IMR-90 (cell line): Measurements from ENCODE around the gene AHCYL2. TPM values are rescaled to one million over a fixed set of nuclear protein-coding genes. Genes with fewer than 3 reads are reported as not detected.

ENCODE experiments used
- ATAC-seq: fragments of 200-7000 bp; cut with Tn5 transposase; 2 replicates; pipeline ENCODE4 v1.9.1; 2020; ENCODE audit warnings: low read depth, mild to moderate bottlenecking, moderate library complexity
- BruUV-seq: library from RNA; stranded (reverse); fragments of 400-500 nt; replicated peaks from 2 replicates; lab custom pipeline; 2021; lab: Mats Ljungman, UMichigan
- CTCF ChIA-PET: fragments of 300-600 bp; formaldehyde crosslinking; extraction: SDS; loops from one replicate; lab custom pipeline; 2021; ENCODE audit warnings: antibody characterized with exemption; lab: Yijun Ruan, JAX
- POLR2A ChIA-PET: fragments of 300-600 bp; sonication (Branson Sonifier 250); formaldehyde crosslinking; loops from one replicate; lab custom pipeline; 2022; ENCODE audit warnings: antibody characterized with exemption; ENCODE audit not compliant: unreplicated experiment; lab: Charles Lee
- DNase-seq: peaks from one replicate; pipeline ENCODE4 v3.0.0; 2013
- H2AFZ ChIP-seq: replicated peaks from 2 replicates; pipeline ENCODE3; 2013; ENCODE audit warnings: low read length, mild to moderate bottlenecking; ENCODE audit not compliant: poor library complexity
- H2AK5ac ChIP-seq: 2 replicates; pipeline ENCODE4 v1.6.1; 2013; ENCODE audit warnings: low read depth, low read length, inconsistent platforms
- H2AK9ac ChIP-seq: replicated peaks from 2 replicates; pipeline ENCODE3; 2013; ENCODE audit warnings: mild to moderate bottlenecking, low read depth, low read length, moderate library complexity; ENCODE audit not compliant: poor library complexity
- H2BK120ac ChIP-seq: 2 replicates; pipeline ENCODE4 v1.6.1; 2013; ENCODE audit warnings: low read depth, low read length, inconsistent platforms
- H2BK15ac ChIP-seq: 3 replicates; pipeline ENCODE4 v1.6.1; 2013; ENCODE audit warnings: low read depth, low read length, inconsistent platforms
- H2BK20ac ChIP-seq: 2 replicates; pipeline ENCODE4 v1.6.1; 2013; ENCODE audit warnings: low read depth, mild to moderate bottlenecking, inconsistent platforms, low read length, moderate library complexity
- H2BK5ac ChIP-seq: 2 replicates; pipeline ENCODE4 v1.6.1; 2013; ENCODE audit warnings: mild to moderate bottlenecking, low read depth, low read length, inconsistent platforms; ENCODE audit not compliant: poor library complexity, severe bottlenecking
- H3K14ac ChIP-seq: replicated peaks from 2 replicates; pipeline ENCODE4 v1.6.1; 2013; ENCODE audit warnings: low read depth, low read length, inconsistent platforms
- H3K18ac ChIP-seq: 2 replicates; pipeline ENCODE4 v1.6.1; 2013; ENCODE audit warnings: low read depth, low read length, control low read depth
- H3K23ac ChIP-seq: 2 replicates; pipeline ENCODE4 v1.6.1; 2013; ENCODE audit warnings: low read depth, low read length, inconsistent platforms
- H3K27ac ChIP-seq: 2 replicates; pipeline ENCODE4 v1.5.1; 2013; ENCODE audit warnings: mild to moderate bottlenecking, control low read depth, low read length; ENCODE audit not compliant: insufficient read depth
- H3K27me3 ChIP-seq: 2 replicates; pipeline ENCODE4 v1.6.1; 2013; ENCODE audit warnings: low read length; ENCODE audit not compliant: control insufficient read depth, insufficient read depth
- H3K36me3 ChIP-seq: 2 replicates; pipeline ENCODE4 v1.6.1; 2013; ENCODE audit warnings: low read length, mixed read lengths; ENCODE audit not compliant: control insufficient read depth, insufficient read depth
- H3K4ac ChIP-seq: 2 replicates; pipeline ENCODE4 v1.6.1; 2013; ENCODE audit warnings: low read depth, low read length, inconsistent platforms
- H3K4me1 ChIP-seq: 2 replicates; pipeline ENCODE4 v1.6.1; 2013; ENCODE audit warnings: low read length, mixed read lengths; ENCODE audit not compliant: control insufficient read depth, insufficient read depth
- H3K4me2 ChIP-seq: 2 replicates; pipeline ENCODE4 v1.6.1; 2013; ENCODE audit warnings: low read depth, mild to moderate bottlenecking, control low read depth, low read length, moderate library complexity
- H3K4me3 ChIP-seq: 2 replicates; pipeline ENCODE4 v1.5.1; 2013; ENCODE audit warnings: low read depth, mild to moderate bottlenecking, control low read depth, low read length, moderate library complexity; ENCODE audit not compliant: insufficient read depth
- H3K56ac ChIP-seq: 2 replicates; pipeline ENCODE4 v1.6.1; 2013; ENCODE audit warnings: low read length, inconsistent platforms; ENCODE audit not compliant: insufficient read depth; ENCODE audit errors: extremely low read depth
- H3K79me1 ChIP-seq, 2 experiments: 2 replicates each; pipeline ENCODE4 v1.6.1; 2013; ENCODE audit warnings: low read length in 2 of 2, inconsistent platforms in 1 of 2, low read depth in 1 of 2
- H3K9ac ChIP-seq: 2 replicates; pipeline ENCODE4 v1.6.1; 2013; ENCODE audit warnings: low read depth, low read length, control low read depth
- H3K9me1 ChIP-seq: 2 replicates; pipeline ENCODE4 v1.6.1; 2013; ENCODE audit warnings: low read length, inconsistent platforms; ENCODE audit not compliant: insufficient read depth
- H3K9me3 ChIP-seq: 2 replicates; pipeline ENCODE4 v1.6.1; 2013; ENCODE audit warnings: low read length; ENCODE audit not compliant: control insufficient read depth, insufficient read depth
- H4K20me1 ChIP-seq: 2 replicates; pipeline ENCODE4 v1.6.1; 2013; ENCODE audit warnings: low read length, inconsistent platforms; ENCODE audit not compliant: insufficient read depth
- H4K5ac ChIP-seq: 2 replicates; pipeline ENCODE4 v1.6.1; 2013; ENCODE audit warnings: mild to moderate bottlenecking, low read depth, low read length, control low read depth
- H4K8ac ChIP-seq, 2 experiments: 2 replicates each; pipeline ENCODE4 v1.6.1; 2013; ENCODE audit warnings: low read depth in 2 of 2, low read length in 2 of 2, control low read depth in 1 of 2, inconsistent platforms in 1 of 2
- H4K91ac ChIP-seq: 2 replicates; pipeline ENCODE4 v1.6.1; 2013; ENCODE audit warnings: low read depth, low read length, inconsistent platforms; ENCODE audit not compliant: insufficient read depth
- FOS ChIP-seq: fragments of 150-350 bp; IDR thresholded peaks from 2 replicates; pipeline ENCODE4 v1.6.1; 2016; ENCODE audit warnings: low read depth, low read length
- MXI1 ChIP-seq: IDR thresholded peaks from 2 replicates; pipeline ENCODE4 v1.6.1; 2012; ENCODE audit warnings: low read depth, mild to moderate bottlenecking, low read length, moderate library complexity, borderline replicate concordance
- NFE2L2 ChIP-seq: fragments of 150-350 bp; IDR thresholded peaks from 2 replicates; pipeline ENCODE4 v1.6.1; 2016; ENCODE audit warnings: low read depth, mild to moderate bottlenecking, low read length
- POLR2A ChIP-seq: IDR thresholded peaks from 2 replicates; pipeline ENCODE4 v1.6.1; 2012; ENCODE audit warnings: mild to moderate bottlenecking, low read depth, low read length
- RCOR1 ChIP-seq: IDR thresholded peaks from 2 replicates; pipeline ENCODE4 v1.6.1; 2012; ENCODE audit warnings: mild to moderate bottlenecking, low read length, improper control_type of control experiment; ENCODE audit not compliant: insufficient replicate concordance
- RFX5 ChIP-seq: IDR thresholded peaks from 2 replicates; pipeline ENCODE4 v1.8.0; 2012; ENCODE audit warnings: low read depth, mild to moderate bottlenecking, low read length, moderate library complexity
- WGBS, 2 experiments: methylation state at CpG; one replicate each; pipeline versions ENCODE4 v1.1.5 to v1.1.7; 2013; ENCODE audit warnings: missing lambda C conversion rate in 2 of 2; ENCODE audit not compliant: insufficient read length in 1 of 2; ENCODE audit errors: extremely low coverage in 2 of 2; 5-methylcytosine and 5-hydroxymethylcytosine counted together
- dilution Hi-C: fragments of 300-500 bp; cut with HindIII; formaldehyde crosslinking; loops from one replicate; pipeline ENCODE4 v1.14.3; 2018; ENCODE audit warnings: low sequenced_read_pairs; ENCODE audit not compliant: unreplicated experiment
- in situ Hi-C: fragments of 300-500 bp; cut with MboI; formaldehyde crosslinking; loops from 3 replicates; pipeline ENCODE4 v1.14.3; 2019; ENCODE audit warnings: low sequenced_read_pairs, inconsistent platforms, mixed read lengths
- intact Hi-C: fragments of 100-400 bp; cut with micrococcal nuclease; formaldehyde crosslinking; loops from 2 replicates; pipeline ENCODE4 v1.10.0; 2022
- polyA plus RNA-seq, 3 experiments: library from polyadenylated mRNA; depleted of rRNA; stranded (reverse); fragments of >200 nt; gene quantifications; 2 replicates each; pipeline ENCODE4 v1.2.3, GENCODE V29; 2012; ENCODE audit warnings: low replicate concordance in 1 of 3
- total RNA-seq: library from RNA; depleted of rRNA; stranded (reverse); fragments of >200 nt; gene quantifications from 2 replicates; pipeline ENCODE4 v1.2.3, GENCODE V29; 2012
- TF ChIP-seq, protein P1 (sequence below): conservative IDR thresholded peaks from 2 replicates; pipeline ENCODE4 v1.5.1; 2012; ENCODE audit warnings: mild to moderate bottlenecking, low read depth, low read length, improper control_type of control experiment

AHCYL2 gene
- total and polyA plus RNA-seq, 2 of the 4 experiments (the other 2 are of a cell fraction): 5.7 to 7.6 TPM

GRCh38 chr7:129375141-129375938 is 150.5 kb downstream of the AHCYL2 start:
- Histone ChIP-seq H3K27me3 (no peaks in the 10 kb centered on the region), H2BK5ac (no peak overlapping the region), H3K9me1 (0 out of 2 replicates have a peak, but pooled peaks cover 2% of the 10 kb centered on the region), H3K27ac (no peak overlapping the region), H3K23ac (no peak overlapping the region), H3K18ac (no peak overlapping the region), H3K36me3 (0 out of 2 replicates have a peak, but pooled peaks cover 1% of the 10 kb centered on the region), H3K14ac (no peak overlapping the region), H2BK120ac (no peak overlapping the region), H4K5ac (no peak overlapping the region), H3K4me3 (no peak overlapping the region), H3K4me1 (peaks cover 3% of the 10 kb centered on the region; the same call in 1 of the 2 replicates), H3K9ac (no peak overlapping the region), H2AK5ac (no peak overlapping the region; the same call in 1 of the 2 replicates), H3K9me3 (no peaks in the 10 kb centered on the region), H2AFZ (no peak overlapping the region), H4K91ac (no peak overlapping the region), H3K56ac (no peak overlapping the region), H2BK15ac (no peak overlapping the region), H2AK9ac (no peak overlapping the region), H2BK20ac (no peak overlapping the region), H4K20me1 (no peaks in the 10 kb centered on the region), H3K4ac (no peak overlapping the region), H3K4me2 (no peak overlapping the region), H4K8ac (no peak overlapping the region), H3K79me1 (no peaks in the 10 kb centered on the region)
- ChIA-PET CTCF (interaction anchor here (0.6 to 1.1 kb wide), 3 partner anchors 10 to 1479 kb away, joined by 3 to 4 read pairs (median 4); no protein-coding TSS in a partner anchor), POLR2A (no interaction called here)
- dilution Hi-C loops (no loop called here), in situ Hi-C loops (no loop called here), intact Hi-C loops (no loop called here)
- no TSS peak for BruUV-seq
- ATAC-seq (no peak), DNase-seq (no peak)
- TF ChIP-seq MXI1: no peak
- no peak for TF ChIP-seq RFX5
- no peak for TF ChIP-seq POLR2A
- TF ChIP-seq, protein P1, sequence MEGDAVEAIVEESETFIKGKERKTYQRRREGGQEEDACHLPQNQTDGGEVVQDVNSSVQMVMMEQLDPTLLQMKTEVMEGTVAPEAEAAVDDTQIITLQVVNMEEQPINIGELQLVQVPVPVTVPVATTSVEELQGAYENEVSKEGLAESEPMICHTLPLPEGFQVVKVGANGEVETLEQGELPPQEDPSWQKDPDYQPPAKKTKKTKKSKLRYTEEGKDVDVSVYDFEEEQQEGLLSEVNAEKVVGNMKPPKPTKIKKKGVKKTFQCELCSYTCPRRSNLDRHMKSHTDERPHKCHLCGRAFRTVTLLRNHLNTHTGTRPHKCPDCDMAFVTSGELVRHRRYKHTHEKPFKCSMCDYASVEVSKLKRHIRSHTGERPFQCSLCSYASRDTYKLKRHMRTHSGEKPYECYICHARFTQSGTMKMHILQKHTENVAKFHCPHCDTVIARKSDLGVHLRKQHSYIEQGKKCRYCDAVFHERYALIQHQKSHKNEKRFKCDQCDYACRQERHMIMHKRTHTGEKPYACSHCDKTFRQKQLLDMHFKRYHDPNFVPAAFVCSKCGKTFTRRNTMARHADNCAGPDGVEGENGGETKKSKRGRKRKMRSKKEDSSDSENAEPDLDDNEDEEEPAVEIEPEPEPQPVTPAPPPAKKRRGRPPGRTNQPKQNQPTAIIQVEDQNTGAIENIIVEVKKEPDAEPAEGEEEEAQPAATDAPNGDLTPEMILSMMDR: no peak
- TF ChIP-seq NFE2L2: no peak
- TF ChIP-seq FOS: no peak
- TF ChIP-seq RCOR1: no peak
- no CpG with 5 or more reads among the region's 2 CpGs for WGBS, 2 experiments
